Measurements from ENCODE around the gene HPS1.

The HPS1 gene

DNA sequence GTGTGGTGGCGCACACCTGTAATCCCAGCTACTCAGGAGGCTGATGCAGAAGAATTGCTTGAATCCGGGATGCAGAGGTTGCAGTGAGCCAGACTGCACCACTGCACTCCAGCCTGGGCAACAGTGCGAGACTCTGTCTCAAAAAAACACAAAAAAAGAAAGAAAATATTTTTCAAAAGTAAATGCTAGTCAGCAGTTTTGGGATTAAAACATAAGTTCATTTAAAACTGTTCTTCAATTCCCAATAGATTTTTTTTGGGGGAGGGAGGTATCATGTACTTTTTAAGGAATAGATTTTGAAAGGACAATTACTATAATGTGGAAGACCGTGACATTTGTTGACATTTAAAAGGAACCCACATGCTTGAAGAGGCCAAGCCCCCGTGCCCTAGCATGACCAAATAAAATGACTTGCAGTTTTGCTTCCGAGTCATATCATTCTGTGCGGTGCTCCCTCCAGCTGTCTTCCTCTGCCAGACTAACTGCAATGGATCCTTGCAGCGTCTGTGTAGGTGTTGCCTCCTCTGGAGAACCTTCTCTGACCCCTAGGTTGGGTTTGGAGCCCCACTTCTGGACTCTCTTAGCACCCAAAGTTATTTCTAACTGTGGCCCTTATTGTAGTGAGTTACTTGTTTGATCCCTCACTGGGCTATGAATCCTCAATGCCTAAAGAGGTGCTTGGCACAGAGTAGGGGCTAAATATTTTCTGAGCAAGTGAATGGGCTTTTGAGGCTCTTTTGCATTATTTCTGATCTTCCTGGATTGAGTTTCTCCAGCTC lies 17.4 kb upstream of the HPS1 start:
- no peak for FAIRE-seq

DNA sequence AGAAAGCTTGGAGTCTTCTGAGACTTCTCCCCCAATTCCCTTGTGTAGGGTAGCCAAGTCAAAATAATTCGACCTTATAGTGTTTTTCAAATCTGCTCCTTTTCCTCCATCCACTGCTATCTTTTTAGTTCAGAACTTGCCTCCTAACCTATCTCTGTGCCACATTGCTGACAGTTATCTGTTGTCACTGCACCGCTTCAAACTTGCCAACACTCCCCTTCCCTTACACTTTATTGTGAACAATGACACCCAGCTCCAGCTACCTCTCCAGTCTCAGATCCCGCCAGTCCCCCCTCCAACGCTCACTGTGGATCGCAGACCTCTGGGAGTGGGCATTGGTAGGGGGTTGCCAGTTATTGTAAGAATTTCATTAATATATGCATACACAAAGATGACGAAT lies 16.3 kb upstream of the HPS1 start:
- no peak for FAIRE-seq

DNA sequence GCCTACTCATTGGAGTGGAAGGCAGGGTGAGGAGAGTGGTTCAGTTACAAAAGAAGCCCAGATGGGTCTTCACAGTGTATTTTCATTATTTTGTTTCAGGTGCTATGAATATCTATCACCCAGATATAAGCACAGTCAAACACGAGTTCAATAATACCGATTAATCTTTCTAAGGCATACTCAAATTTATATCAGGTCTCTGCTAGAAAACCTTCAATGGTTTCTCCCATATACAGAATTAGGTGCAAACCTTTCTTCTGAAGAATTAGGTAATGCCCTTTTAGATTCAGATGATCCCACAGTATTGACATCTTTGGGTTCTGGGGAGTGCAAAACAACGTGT lies 14.7 kb upstream of the HPS1 start:
- FAIRE-seq = no peak

DNA sequence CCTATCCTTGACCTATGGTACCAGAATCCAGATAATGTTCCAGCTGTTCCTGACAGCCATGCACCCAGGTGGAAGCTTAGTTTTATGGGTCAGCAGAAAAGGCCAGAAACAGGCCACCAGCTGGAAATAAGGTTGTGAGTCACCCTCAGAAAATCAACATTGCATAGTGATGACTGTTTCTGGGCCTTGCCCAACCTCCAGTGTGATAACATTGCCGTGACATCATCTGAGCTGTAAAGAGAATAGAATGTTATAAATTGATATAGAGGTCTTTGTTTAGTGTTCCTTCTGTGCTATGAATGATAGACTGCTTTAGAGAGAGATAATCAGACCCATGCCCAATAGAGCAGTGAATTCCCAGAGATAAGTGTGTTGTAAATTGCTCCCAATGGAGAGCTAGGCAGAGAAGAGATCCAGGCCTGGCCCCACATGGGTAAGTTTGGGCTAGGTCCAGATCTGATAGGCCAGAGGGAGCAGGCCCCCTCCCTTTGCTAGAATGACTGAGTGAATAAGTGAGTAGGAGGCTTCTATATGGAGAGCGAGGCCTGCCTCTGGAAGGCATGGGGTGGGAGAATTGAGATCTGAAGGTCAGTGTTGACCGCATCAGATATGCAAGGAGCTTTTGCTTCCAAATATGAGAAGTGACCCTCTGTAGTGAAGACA lies 14.2 kb upstream of the HPS1 start:
- no peak for FAIRE-seq

DNA sequence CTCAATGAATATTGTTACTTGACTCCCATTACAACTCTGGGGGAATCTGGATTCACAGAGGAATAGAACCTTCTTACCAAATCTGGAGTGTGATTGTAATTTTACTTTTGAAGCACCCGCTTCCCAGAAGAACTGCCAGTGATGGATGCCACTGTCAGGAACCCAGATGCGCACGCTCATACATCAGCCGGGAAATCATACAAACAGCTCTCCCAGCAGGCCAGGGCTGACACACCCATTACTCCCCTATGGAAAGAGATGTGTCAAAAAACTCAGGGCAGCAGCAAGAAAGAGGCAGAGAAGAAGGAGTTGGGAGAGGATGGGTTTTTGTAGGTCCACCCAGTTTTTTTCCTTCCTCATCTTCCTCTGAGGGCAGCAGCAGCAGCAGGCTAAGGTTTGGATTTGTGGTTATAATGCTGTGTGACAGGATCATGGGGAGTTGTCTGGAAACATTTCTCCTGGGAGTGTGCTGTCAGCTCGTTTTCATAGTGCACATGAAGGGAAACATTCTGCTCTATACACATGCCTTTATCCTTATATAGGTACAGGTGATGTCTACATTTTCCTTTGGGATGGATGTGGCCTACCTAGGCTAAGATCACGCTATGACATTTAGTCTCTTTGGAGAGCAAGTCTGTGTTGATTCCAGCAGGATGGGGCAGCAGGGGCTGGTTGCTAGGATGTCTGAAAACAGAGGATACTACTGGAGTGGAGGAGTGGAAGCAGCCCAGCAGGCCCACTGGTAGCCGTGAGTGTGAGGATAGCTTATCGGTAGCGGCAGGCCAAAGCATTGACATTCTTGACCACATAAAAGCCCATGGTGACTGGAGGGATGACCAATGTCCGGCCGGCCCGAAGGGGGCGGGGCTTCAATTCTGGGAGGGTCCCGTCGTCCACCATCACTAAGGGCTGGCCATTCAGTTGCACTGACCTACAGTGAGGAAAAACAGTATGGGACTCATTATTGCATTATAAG lies 12.4 kb upstream of the HPS1 start:
- no peak for FAIRE-seq

DNA sequence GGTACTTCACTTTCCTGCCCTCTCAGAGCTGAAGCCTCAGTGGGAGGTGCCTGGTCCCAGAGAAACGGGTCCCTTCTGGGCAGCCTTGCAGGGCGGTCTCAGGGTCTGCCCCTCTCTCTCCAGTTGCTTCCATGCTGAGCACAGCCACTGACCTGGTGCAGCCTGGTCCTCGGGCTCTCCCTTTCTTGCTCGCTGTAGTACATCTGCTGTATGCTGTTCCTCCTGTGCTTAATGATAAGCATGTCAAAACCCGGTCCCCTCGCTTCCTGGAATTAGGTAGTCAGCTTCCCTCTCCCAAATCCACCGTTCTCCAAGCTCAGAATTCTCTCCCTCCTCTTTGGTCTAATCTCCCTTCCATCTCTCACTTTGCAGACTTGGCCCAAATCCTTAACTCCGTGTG lies 11.0 kb upstream of the HPS1 start:
- no peak for FAIRE-seq

DNA sequence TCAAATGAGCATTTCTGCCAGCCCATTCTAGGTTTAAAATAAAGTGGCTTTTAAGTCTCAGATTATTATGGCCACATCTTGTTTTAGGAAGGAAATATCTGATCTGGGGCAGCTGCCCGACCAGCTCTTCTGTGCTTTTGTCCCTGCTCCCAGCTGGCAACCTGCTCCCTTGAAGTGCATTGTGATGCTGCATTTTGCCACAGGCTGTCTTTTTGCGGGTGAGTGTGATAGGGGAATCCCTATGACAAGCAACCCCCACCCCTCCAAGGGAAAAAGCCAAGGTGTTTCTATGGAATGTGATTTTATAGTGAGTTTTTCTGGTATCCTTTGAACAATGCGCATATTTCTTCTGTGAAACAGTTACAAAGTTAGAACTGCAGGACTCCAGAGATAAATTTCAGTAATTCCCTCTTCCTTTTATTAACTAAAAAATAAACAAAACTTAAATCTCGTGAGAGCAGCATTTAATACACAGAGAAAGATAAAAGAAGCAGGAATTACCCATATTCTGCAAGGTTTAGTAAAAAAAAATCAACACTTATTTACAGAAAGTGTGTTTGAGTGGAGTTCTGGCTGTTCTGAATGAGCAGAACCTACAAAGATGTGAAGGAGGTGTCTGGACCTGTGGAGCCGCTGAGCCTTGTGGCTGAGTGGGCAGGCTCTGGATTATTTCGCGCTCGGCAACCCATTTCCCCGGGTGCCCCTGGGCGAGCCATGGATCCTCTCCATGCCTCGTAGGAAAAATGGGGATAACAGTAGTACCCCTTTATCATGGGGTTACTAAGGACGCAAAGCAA lies 10.1 kb upstream of the HPS1 start:
- no peak for FAIRE-seq

DNA sequence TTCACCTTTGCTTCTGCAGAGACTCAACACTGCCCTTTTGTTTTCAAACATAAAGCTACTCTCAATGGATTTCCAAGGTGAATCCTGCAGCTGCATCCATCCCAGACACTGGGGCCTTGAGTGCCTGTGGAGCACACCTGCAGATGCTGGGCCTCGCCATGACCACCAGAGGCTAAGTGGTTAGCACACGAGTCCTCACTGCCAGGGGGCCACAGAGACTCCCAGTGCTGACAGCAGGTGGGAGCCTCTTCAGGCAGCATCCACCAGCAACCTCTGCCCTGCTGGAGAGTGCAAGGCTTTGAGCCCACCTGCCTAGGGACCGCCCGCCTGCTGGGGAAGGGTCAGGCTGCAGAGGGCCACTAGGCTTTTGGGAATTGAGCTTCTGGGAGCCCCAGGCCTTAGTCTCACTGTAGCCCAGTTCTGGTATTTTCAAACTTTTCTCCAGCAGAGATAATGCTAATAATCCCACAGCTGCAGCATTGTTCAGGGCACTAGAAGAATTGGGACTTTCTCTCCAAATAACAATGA lies 9.4 kb upstream of the HPS1 start:
- FAIRE-seq = no peak

DNA sequence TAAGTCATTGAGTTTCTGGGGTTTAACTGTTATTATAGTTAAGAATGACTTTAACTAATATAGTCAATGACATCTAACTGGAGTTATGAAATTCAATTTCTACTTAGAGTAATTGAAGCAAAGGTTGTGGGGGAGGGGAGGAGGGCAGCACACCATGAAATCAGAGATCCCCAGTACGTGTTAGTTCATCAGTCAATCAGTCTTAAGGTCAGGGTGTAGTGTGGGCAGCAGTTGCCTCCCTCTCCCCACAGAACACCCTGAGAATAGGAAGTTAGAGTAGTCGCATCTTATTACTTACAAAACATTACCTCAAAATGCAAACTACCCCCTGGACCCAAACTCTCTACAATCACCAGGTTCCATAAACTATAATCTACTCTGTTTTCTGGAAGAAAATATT lies 7.0 kb upstream of the HPS1 start:
- FAIRE-seq = no peak

DNA sequence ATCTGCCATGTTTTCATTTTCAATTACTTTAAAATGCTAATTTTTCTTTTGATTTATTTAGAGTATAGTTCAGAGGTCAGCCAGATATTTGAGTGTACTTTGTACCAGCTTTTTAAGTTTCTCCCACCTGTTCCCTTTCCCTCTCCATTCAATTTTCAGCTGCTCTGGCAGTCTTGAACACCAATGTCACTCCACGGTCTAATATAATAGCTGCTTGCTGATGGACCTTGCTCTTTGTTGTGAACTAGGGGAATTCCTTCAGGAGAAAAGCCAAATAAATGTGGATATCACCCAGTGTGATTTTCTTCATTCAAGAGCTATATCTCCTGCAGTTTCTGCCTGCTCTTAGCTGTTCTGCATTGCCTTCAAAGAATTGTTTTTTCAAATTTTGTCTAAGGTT lies 3.9 kb upstream of the HPS1 start:
- no peak for FAIRE-seq

DNA sequence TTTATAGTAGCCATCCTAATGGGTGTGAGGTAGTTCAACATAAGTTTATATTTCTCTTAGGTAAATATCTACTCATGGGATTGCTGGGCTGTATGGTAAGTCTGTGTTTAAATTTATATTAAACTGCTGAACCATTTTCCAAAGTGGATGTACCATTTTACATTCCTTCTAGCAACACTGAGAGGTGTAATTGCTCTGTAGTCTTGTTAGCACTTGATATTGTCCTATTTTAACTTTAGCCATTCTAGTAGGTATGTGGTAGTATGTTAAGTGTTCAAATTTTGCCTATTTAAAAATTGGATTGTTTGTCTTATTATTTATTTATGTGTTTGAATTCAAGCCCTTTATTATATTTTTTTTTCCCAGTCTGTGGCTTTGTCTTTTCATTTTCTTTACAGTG lies 2.6 kb upstream of the HPS1 start:
- no peak for FAIRE-seq

DNA sequence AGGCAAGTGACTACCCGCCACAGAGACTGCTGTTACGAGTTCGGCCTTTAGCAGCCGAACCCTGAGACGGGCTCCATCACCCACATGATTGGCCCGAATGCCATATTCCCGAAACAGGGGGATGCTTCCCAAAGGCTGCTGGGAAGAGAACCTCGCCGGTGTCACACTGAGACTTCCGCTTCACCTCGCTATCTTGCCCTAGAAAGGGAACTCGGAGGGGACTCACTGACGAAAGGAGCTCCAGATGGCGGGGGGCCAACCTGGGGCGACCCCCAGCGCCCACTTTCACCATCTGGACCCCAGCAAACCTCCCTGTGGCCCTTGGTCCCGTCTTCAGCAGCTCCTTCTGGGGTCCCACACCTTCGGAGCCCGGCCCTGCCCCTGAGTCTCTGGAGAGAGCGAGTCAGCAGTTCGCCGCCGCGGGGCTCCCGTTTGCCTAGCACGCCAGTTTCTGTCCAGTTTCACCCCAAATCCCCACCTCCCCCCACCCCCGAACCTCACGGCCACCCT lies 529 bp downstream of the HPS1 start:
- FAIRE-seq = no peak

DNA sequence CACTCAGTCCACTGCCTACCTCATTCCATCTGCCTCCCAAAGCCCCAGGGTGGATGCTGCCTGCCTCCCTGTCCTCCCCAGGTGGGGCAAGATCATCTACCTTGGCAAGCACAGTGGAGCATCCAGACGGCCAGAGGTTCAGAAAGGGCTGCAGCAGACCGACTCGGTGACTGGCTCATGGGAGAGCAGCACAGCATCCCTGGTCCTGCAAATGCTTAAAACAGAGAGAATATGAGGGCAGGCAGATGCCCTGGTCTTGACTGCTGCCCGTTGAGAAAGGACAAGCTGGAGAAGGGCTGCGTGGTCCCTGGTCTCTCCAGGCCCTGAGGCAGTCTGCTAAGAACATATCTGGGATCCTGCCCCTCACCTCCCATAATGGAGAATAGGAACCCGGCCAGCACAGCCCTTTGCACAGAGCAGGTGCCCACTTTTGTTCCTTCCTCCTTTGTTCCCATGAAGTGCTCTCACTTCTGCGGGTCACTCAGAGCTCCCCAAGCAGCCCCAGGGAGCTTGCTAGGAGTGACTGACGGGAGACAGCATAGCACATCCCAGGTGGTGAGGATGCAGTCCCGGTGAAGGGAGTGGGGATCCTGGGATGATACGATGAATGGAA lies 1.4 kb downstream of the HPS1 start:
- FAIRE-seq = no peak

DNA sequence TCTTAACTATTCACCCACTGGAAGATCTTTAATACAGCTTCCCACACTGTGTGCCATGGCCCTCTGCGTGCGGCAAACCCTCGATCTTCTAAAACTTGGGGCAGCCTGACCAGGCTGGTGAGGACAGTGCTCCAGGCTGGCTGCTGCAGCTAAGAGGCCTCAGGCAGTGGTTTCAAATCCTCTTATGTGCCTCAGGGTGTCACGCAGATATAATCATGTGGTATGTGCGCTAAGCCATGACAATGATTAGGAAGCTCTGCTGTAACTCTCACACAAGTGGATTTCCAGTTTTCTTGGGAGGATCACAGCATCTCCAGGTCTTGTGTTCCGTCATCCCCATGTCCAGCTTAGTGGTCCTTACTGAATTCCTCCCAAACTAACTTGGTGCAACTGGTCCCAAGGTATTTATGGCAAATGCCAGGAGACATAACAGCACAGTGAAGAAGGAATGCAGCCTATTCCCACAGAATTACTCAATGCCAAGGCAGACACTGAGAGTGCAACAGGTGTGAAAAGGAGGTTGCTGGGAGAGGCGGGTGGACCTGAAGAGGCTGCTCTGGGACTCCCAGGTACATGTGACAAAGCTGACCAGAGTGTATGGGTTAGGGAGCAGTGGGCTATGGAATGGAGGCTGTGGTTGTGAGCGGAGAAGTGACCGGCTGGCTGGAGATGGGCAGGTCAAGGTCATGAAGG lies 2.3 kb downstream of the HPS1 start:
- no peak for FAIRE-seq

DNA sequence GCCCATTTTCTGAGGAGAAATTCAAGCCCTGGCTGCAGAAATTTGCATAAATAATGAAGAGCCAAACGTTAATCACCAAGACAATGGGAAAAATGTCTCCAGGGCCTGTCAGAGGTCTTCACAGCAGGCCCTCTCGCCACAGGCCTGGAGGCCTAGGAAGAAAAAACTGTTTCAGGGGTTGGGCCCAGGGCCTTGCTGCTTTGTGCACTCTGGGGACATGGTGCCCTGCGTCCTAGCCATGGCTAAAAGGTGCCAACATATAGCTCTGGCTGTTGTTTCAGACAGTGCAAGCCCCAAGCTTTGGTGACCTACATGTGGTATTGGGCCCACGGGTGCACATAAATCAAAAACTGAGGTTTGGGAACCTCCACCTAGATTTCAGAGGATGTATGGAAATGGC lies 8.0 kb downstream of the HPS1 start:
- no peak for FAIRE-seq

DNA sequence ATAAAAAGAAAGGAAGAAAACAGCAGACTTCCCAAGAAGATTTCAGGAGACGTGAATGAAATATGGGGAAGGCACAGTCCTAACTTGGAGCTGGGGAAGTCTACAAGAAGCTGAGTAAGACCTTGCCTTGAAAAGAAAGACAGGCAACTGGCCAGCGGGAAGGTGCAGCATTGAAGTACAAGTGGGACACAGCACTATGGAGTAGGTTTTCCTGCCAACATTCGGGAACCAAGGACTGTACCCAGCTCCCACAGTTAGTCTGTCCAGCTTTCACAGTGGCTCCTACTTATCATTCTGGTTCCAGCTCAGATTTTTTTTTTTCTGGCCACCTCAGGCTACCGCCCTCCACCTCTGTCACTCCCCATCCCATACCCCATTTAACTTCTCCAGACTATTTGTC lies 10.0 kb downstream of the HPS1 start:
- FAIRE-seq = no peak

DNA sequence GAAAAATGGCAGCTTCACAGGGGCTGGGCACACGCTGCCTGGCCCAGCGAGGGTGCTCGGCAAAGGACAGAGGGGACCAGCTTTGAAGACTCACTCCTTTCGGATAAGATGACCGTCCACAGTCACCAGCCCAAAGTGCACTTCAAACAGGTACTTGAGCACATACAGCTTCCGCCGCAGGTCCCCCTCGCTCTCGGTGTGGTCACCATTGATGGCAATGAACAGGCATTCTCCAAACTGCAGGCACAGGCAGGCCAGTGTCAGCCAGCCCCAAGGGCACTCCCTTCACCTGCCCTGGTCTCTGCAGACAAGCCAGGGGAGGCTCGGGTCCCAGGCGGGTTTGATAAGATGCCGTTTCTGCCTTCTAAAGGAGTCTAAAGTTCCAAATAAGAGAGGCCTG lies 11.6 kb downstream of the HPS1 start:
- no peak for FAIRE-seq

DNA sequence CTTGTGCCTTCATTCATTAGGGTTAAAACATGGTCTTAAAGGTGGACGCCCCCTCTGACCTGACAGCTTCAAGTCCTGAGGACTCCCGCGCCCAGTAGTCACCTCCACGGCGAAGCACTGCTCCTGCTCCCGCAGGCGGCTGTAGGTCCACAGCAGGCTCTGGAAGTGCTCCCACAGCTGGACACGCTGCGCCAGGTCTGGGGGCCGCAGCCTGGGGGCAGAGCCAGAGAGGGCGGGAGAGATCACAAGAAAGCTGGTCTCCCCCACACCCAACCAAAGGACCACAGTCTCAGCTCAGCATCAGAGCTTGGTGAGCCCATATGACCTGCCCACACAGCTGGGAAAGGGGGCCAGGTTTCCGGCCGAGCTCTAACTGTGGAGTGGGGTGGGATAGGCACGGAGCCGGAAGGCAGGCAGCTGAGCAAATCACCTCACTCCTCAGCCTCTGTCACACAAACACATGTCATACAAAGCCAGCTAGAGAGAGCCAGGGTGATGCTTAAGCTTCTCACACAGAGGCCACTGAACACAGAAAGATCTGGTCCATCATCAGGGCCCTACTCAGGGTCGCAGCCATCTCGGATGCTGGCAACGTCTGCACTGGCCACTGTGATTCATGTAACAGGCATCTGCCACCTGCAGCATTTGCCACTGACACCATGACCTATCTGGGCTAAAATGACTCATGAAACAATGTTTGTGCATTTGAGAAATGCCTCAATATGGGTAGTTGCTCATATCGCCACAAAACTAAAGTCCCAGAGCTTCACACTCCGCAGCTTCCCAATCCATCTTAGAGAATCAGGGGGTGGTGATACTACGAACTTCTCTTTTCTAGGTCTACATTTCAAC lies 12.6 kb downstream of the HPS1 start:
- no peak for FAIRE-seq

DNA sequence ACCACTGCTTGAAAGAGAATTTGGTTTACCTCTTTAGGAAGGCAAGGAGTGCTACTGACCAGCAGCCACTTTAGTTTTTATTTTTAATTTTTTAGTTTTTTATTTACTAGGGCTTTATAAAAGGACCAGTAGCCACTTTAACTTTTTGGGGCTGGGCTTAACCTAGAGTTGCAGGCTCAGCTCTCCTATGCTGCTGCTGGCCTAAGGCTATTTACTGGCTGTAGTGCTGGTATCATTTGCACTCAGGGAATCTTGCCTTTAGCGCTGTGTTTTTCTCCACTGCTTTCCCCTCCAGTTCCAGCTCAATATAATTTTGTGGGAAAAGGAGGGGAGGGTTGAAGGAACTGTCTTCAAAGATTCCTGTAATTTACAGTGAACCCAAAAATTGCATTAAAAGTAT lies 13.4 kb downstream of the HPS1 start:
- no peak for FAIRE-seq

DNA sequence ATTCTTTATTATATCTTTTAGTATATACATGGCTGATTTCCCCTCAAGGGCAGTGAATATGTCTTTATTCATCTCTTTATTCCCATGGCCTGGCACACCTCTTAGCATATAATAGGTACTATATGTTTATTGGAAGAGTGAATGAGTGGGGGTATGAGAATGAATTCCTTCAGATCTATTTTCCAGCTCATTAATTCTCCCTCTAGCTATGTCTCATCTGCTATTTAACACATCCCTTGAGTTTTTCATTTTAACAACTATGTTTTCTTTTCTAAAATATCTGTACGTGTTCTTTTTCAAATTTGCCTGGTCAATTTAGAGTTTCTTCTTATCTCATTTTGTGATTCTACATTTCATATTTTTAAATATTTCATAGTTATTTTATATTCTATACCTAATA lies 14.4 kb downstream of the HPS1 start:
- no peak for FAIRE-seq

Data from colon (tissue), 2 donors.